KOPT-K1 (cell line): Measurements from ENCODE around the gene NABP2.
"Not testable (repeated sequence)": the region's sequence is repeated elsewhere in the genome, so short reads cannot be mapped to it uniquely, and the experiment has no call there.

ENCODE experiments used
- H3K27ac ChIP-seq: fragments of 200-600 bp; sonication (generic); 2 replicates; pipeline ENCODE4 v1.5.1; 2016; ENCODE audit warnings: antibody characterized with exemption, mild to moderate bottlenecking, low read depth, low read length; ENCODE audit not compliant: poor library complexity, severe bottlenecking
- H3K36me3 ChIP-seq: fragments of 200-600 bp; sonication (generic); 2 replicates; pipeline ENCODE4 v1.5.1; 2017; ENCODE audit warnings: antibody characterized with exemption, mild to moderate bottlenecking, low read length, moderate library complexity; ENCODE audit not compliant: insufficient read depth
- H3K9me3 ChIP-seq: fragments of 200-600 bp; sonication (generic); 2 replicates; pipeline ENCODE4 v1.5.1; 2017; ENCODE audit warnings: antibody characterized with exemption, low read length, mild to moderate bottlenecking; ENCODE audit not compliant: insufficient read depth, poor library complexity, severe bottlenecking

The NABP2 gene

DNA sequence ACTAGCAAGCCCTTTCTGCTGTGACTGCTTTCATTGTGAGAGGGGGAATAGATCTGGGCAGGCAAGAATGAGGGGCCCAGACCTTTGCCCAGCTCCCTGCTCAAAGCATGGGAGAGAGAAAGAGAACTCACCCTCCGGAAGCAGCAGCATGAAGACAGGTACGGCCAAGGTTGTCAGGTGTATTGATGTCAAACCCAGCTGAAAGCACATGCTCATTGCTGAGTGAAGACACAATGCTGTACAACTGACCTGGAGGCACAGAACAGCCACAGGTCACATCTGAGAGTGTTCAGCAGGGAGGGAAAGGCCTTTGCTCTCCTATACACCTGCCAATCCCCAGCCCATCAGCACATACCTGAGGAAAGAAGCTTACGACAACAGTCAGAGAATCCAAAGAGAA is 28.5 kb downstream of the NABP2 start:
- H3K27ac ChIP-seq, result no peak overlapping the region
- peaks cover 92% of the 10 kb centered on the region for H3K36me3 ChIP-seq
- H3K9me3 ChIP-seq, result no peaks in the 10 kb centered on the region

DNA sequence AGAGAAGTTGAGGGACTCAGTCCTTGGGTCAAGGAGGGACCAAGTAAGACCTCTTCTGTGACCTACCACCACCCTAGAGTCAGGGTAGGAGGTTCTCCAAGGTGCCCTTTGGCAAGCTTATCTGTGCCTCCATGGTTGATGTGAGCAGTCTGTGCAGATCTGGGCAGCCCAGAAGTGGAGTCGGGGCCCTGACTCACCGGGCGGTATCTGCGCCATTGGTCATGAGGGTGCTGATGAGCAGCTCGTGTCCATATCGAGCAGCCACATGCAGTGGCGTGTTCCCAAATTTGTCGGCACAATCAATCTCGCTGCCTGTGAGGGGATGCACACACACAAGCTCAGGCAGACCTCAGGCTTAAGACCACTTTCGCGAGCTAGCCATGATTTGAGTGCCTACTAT is 28.9 kb downstream of the NABP2 start:
- Histone ChIP-seq H3K27ac (no peak overlapping the region), H3K9me3 (no peaks in the 10 kb centered on the region), H3K36me3 (peaks cover 88% of the 10 kb centered on the region)

DNA sequence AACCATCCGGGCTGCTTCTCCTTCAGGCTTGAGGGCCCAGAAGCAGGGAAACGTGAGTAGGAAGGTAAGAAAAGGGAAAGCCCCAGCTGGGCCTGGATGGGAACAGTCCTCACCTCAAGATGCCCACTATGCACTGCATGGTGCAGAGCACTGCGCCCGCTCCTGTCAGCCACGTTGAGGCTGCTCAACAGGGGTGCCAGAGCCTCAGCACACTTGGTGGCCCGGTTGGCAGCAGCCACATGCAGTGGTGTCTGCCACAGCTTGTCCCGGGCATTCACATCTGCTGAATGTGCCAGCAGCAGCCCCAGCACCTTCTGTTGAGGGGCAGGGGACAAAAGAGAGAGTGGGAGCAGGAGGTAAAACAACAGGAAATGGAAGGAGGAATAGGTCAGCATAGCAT is 31.5 kb downstream of the NABP2 start:
- peaks cover 62% of the 10 kb centered on the region for H3K36me3 ChIP-seq
- H3K9me3 ChIP-seq, result no peaks in the 10 kb centered on the region
- H3K27ac ChIP-seq, result no peak overlapping the region

DNA sequence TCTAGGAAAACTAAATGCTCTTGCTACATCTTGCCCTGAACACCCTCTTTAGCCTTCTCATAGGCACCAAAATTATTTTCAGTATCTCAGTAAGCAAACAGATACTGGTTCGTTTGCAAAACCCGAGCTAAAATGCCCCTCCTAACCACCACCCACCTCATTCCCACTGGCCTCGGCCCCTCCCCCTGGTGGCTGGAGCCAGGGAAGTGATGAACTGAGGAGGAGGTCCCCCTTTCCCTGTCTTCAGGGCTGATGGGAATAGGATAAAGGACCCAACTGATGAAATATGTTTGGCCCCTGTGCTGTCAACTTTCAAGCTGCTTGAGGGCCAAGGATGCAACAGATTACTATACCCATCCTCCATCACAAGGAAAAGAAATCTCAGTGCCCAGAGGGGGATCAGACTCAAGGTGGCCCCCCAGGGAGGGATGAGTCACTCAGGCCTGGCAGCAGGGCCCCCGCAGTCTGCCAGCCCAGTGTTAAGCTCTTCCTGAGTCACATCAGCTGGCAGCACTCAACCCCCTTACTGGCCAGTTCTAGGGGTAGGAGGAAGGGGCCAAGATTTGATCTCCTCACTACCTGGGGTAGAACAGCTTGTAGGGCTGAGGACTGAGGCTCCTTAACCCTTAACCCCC is 32.3 kb downstream of the NABP2 start:
- no peak overlapping the region for H3K27ac ChIP-seq
- peaks cover 56% of the 10 kb centered on the region for H3K36me3 ChIP-seq

DNA sequence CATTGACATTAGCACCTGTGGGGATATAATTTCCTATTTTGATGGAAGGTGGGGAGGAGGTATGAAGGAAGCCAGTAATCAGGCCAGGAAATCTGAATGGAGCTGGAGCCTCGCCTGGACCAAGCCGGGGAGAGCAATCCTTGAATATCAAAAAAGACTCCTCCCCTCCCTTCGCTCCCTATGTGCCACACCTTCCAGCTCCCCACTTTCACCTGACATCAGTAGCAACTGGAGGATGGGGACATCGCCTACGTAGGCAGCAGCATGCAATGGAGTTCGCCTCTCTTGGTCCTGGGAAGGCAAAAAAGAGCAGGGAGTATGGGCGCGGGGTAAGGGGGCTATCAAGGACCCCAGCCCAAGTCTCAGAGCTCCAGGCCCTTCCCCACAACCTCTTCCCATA is 32.9 kb downstream of the NABP2 start:
- Histone ChIP-seq H3K9me3 (no peaks in the 10 kb centered on the region), H3K27ac (peak overlapping the region; percentile 81), H3K36me3 (peaks cover 50% of the 10 kb centered on the region)

More for the DNA sequence above, 32.3 kb downstream of the NABP2 start:
- H3K9me3 ChIP-seq, result no peaks in the 10 kb centered on the region

DNA sequence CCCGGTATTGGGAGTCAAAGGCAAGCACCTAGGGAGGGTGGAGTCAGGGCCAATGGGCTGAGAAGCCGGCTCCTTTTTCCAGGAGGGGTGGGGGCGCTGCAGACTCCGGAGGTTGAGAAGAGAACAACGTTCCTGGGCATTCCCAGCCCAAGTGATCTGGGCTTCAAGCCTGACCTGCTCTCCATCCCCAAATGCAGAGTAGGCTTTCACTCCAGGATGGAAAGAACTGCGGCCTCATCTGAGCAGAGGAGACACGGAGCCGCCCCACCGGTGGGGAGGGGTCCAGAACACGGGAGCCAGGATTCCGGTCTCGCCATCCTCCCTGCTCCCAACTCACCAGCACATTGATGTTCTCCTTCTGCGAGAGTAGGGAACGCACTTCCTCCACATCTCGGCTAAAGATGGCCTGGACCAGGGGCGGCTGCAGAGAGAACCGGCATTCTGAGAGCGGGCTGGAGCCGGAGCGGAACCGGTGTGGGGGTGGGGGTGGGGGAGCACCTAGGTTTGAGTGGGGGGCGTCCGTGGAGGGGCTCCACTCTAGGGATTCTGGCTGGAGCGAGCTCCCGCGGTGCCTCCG is 33.4 kb downstream of the NABP2 start:
- H3K27ac ChIP-seq, result peak overlapping the region; percentile 81
- peaks cover 45% of the 10 kb centered on the region for H3K36me3 ChIP-seq
- H3K9me3 ChIP-seq, result no peaks in the 10 kb centered on the region

DNA sequence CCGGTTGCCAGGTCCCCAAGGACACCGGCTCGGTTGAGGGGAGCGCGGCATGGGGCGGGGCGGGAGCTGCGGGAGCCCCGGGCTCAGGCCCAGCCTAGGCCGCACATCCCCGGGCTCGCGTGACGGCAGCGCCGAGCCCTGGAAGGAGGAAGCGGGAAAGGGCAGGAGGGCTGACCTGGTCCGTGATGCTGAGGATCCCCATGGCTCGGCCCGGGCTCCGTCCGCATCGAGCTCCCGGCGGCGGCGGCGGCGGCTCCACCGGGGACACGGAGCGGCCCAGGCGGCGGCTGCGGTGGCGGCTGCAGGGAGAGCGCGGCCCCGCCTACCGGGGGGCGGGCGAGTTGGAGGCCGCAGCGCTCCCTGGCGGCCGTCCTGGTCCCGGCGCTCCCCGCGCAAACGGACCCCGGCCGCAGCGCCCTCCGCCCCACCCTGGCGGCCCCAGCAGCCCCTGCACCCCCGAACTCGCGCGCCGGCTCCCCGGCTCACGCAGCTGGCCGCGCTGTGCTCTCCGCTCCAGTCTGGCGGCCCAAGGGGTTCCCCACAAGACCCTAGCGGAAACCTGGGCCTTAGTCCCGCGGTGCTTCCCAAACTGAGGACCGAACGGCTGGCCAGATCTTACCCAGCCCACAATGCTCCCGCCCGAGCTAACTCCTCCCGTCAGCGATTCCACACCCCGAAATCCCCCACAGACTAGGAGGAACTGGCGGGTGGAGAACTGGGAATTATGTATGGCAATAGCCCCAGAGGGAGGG is 34.1 kb downstream of the NABP2 start, which contains the start of gene ANKRD52:
ANKRD52 (minus strand) TSS at position 317 of the 752 bp plus-strand sequence; CDS start at position 202, 115 bp downstream.
- peak within 1 kb of the TSS; percentile 81 for H3K27ac ChIP-seq
- peaks cover 38% of the 10 kb centered on the region for H3K36me3 ChIP-seq
- H3K9me3 ChIP-seq, result no peaks in the 10 kb centered on the region

DNA sequence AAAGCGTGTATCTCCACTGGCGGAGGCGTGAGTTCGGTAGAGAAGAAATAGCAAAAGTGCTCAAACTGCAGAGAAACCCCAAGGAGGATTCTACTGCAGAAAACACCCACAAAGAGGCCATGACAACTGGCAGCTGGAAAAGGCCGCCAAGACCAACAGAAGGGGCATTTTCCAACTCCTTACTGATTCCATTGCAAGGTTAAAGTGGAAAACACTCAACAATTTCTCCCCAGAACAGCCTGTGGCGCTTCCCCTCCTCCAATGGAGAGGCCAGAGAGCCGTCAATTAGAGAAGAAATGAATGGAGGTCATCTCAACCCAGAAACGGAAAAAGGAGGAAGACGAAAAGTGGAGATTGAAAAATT is 34.7 kb downstream of the NABP2 start:
- Histone ChIP-seq H3K27ac (peak overlapping the region; percentile 81), H3K9me3 (no peaks in the 10 kb centered on the region), H3K36me3 (peaks cover 33% of the 10 kb centered on the region)

DNA sequence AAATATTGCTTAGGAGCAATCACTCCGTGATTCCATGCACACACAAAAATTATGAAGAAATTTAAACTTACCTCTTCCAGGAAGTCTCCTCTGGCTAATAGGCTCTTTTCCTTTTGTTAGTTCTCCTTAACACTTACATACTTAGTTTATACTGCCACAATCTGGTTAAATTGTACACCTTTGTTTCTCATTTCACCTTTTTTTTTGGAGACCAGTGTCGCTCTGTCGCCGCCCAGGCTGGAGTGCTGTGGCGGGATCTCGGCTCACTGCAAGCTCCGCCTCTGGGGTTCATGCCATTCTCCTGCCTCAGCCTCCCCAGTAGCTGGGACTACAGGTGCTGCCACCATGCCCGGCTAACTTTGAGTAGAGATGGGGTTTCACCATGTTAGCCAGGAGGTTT is 36.2 kb downstream of the NABP2 start:
- Histone ChIP-seq H3K27ac (no peak overlapping the region), H3K36me3 (peaks cover 17% of the 10 kb centered on the region), H3K9me3 (no peaks in the 10 kb centered on the region)

DNA sequence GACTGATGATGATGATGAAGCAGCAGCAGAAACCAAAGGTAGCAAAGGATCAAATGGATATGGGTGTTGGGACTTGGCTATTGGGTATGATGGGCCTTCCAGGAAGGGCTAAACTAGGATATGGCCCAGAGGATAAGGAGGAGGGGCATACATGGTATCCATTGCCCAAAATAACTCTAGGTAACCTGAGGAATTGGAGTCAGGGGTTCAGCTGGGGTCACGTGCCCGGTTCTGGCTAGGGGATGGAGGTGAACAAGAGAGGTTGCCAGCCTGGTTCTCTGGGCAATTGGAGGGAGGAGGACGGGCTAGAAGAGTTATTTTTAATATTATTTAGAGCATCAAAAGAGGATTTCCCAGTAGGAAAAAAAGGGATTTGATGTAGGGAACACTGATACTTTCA is 36.8 kb downstream of the NABP2 start:
- Histone ChIP-seq H3K9me3 (no peaks in the 10 kb centered on the region), H3K27ac (no peak overlapping the region), H3K36me3 (peaks cover 11% of the 10 kb centered on the region)

DNA sequence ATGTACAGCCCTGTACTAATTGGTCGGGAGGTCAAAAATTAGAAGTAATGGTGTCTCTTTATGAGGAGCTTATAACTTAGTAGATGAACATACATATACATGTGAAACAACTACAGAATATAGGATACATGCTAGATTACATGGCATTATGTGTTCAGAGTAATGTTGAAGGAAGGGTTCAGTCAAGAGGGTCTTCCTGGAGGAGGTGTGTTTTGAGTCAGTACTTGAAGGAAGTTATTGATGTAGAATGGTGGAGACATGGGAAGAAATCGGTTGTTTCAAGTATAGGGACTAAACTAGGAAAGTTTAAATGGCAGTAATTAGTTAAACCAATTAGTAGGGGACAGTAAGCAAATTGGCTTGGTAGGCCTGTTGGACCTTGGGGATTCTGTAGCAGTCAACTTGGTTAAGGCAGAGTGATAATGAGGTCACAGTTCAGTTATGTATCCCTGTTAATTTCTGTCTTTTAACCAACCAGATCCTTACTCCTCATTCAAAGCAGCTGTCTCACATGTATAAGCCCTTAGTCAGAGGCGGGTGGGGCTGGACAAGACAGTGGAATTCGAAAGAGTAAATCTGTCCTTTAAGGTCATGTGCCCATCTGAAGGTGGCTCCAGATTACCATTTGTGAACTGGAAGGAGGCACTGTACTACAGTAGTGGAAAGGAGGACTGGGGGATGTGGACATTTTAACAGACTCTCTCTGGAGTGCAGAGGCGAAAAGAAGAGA is 37.5 kb downstream of the NABP2 start:
- Histone ChIP-seq H3K36me3 (peaks cover 4% of the 10 kb centered on the region), H3K27ac (no peak overlapping the region)

DNA sequence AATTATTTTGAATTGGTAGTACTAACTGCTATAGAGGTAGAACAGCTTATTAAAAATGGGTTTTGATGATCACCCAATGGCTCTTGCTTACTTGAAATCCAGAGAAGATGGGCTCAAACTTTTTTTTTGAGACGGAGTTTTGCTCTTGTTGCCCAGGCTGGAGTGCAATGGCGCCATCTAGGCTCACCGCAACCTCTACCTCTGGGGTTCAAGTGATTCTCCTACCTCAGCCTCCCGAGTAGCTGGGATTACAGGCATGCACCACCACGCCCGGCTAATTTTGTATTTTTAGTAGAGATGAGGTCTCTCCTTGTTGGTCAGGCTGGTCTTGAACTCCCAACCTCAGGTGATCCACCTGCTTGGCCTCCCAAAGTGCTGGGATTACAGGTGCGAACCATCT is 38.8 kb downstream of the NABP2 start:
- H3K9me3 ChIP-seq, H3K36me3 ChIP-seq, H3K27ac ChIP-seq: not testable (repeated sequence)

More for the DNA sequence above, 37.5 kb downstream of the NABP2 start:
- H3K9me3 ChIP-seq, result no peaks in the 10 kb centered on the region

DNA sequence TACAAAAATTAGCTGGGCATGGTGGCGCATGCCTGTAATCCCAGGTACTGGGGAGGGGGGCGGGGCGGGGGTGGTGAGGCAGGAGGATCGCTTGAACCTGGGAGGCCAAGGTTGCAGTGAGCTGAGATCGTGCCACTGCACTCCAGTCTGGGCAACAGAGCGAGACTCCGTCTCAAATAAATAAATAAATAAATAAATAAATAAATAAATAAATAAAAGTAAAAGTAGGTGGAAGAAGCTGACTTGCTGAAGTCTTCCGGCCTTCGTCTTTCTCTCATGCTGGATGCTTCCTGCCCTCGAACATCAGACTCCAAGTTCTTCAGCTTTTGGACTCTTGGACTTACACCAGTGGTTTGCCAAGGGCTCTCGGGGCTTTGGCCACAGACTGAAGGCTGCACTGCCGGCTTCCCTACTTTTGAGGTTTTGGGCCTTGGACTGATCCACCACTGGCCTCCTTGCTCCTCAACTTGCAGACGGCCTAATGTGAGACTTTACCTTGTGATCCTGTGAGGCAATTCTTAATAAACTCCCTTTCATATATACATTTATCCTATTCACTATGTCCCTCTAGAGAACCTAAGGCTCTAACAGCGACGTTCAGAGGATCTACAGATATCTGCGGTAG is 42.0 kb downstream of the NABP2 start:
- H3K27ac ChIP-seq, result peak overlapping the region; percentile 66
- not testable (repeated sequence) for H3K9me3 ChIP-seq
- peaks cover 27% of the 10 kb centered on the region for H3K36me3 ChIP-seq

DNA sequence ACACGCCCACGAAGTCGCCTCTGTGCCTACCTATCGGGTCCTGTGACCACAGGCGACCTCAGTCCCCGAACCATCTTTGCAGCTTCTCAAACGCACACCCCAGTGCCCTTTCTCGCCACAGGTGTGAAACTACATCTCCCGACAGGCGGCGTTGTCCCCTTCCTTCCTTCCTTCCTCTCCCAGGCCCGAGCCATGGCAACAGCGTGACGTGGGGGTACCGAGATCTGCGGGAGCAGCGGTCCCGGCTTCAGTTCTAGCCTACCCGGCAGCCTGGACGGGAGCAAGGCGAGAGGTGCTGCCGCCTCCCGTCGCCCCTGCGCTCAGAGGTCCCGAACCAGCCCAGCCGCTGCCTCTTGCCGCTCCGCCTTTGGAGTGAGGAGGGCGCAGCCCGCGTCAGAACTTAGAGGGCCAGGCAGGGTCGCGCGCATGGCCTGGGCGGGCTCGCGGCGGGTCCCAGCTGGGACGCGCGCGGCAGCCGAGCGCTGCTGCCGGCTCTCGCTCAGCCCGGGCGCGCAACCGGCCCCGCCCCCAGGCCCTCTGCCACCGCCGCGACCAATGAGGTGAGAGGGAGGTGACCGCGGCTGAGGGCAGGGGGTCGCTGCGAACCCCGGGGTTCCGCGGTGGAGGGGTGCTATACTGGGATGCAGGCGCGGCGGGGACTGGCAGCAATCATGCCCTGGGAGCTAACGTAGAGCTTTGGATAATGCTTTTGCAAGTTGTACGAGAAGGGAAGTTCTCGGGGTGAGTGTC is 42.7 kb downstream of the NABP2 start, which contains the start of gene COQ10A:
COQ10A (plus strand) TSS at position 250 of the 750 bp plus-strand sequence; CDS start at position 427, 177 bp downstream.
- peak within 1 kb of the TSS; percentile 66 for H3K27ac ChIP-seq

More for the DNA sequence above, 42.7 kb downstream of the NABP2 start, which contains the start of gene COQ10A:
- peaks cover 34% of the 10 kb centered on the region for H3K36me3 ChIP-seq
- H3K9me3 ChIP-seq, result no peaks in the 10 kb centered on the region
